Sigmoid colon (tissue), 7 donors: ENCODE data around the gene PWP1. TPM values are rescaled to one million over a fixed set of nuclear protein-coding genes. Genes with fewer than 3 reads are reported as not detected.

Experiments
- DNase-seq: peaks from one replicate; pipeline ENCODE4 v3.0.0-alpha.2; 2019
- H3K27ac ChIP-seq, 4 donors: fragments of 200-600 bp; sonication (generic); one replicate each; pipeline ENCODE4 v1.5.1; 2016 to 2019; ENCODE audit warnings: mild to moderate bottlenecking in 1 of 4
- H3K27me3 ChIP-seq, 3 donors: fragments of 200-600 bp; sonication (generic); one replicate each; pipeline ENCODE4 v1.5.1; 2019; ENCODE audit warnings: mild to moderate bottlenecking in 1 of 3
- H3K36me3 ChIP-seq, 4 donors: fragments of 200-600 bp; sonication (generic); one replicate each; pipeline ENCODE4 v1.5.1; 2016 to 2019
- H3K4me1 ChIP-seq, 4 donors: fragments of 200-600 bp; sonication (generic); one replicate each; pipeline ENCODE4 v1.5.1; 2017 to 2019
- H3K4me3 ChIP-seq, 4 donors: fragments of 200-600 bp; sonication (generic); one replicate each; pipeline ENCODE4 v1.5.1; 2017 to 2019; ENCODE audit warnings: mild to moderate bottlenecking in 2 of 4, moderate library complexity in 1 of 4
- H3K9me3 ChIP-seq, 4 donors: fragments of 200-600 bp in 3 of 4; sonication (generic) in 3 of 4; one replicate each; pipeline versions ENCODE4 v1.5.1 to v1.6.1; 2013 to 2019
- CTCF ChIP-seq, 4 experiments: fragments of 450-650 bp in 3 of 4; fragments of 200-600 bp in 1 of 4; IDR thresholded peaks; one replicate each; pipeline ENCODE4 v1.5.1; 2016 to 2019; ENCODE audit warnings: antibody characterized with exemption in 4 of 4, mild to moderate bottlenecking in 3 of 4, moderate library complexity in 2 of 4
- EP300 ChIP-seq, 4 donors: sonication (generic); formaldehyde crosslinking; IDR thresholded peaks; one replicate each; pipeline ENCODE4 v1.6.1; 2017; ENCODE audit warnings: antibody characterized with exemption in 4 of 4
- POLR2A ChIP-seq, 2 donors: fragments of 450-650 bp; IDR thresholded peaks; one replicate each; pipeline ENCODE4 v1.6.1; 2016; ENCODE audit warnings: antibody characterized with exemption in 2 of 2, mild to moderate bottlenecking in 2 of 2, moderate library complexity in 2 of 2
- POLR2AphosphoS5 ChIP-seq, 4 donors: sonication (generic); formaldehyde crosslinking; IDR thresholded peaks; one replicate each; pipeline ENCODE4 v1.6.1; 2017; ENCODE audit warnings: antibody characterized with exemption in 4 of 4
- WGBS, 2 donors: extraction: QIAGEN DNeasy Blood & Tissue Kit; methylation state at CpG; one replicate each; pipeline ENCODE4 v1.1.7; 2013; 5-methylcytosine and 5-hydroxymethylcytosine counted together
- intact Hi-C: fragments of 100-400 bp; cut with DNase I; formaldehyde crosslinking; loops from one replicate; pipeline ENCODE4 v1.15.1; 2023
- polyA plus RNA-seq, 3 donors: library from polyadenylated mRNA; stranded (reverse); fragments of 200-250 nt; gene quantifications; one replicate each; pipeline ENCODE4 v1.2.3, GENCODE V29; 2013
- total RNA-seq, 4 donors: library from RNA; depleted of rRNA; stranded (reverse); fragments of >200 nt; gene quantifications; one replicate each; pipeline ENCODE4 v1.1.0, GENCODE V29; 2016
- donor health status: healthy with polysubstance abuse.
- donor health status: Bipolar disorder and iron deficiency.
- donor health status: healthy.

PWP1 gene
- total and polyA plus RNA-seq, 7 donors: 15.3 to 98.3 (median 49.9) TPM

- H3K4me1 ChIP-seq: no peaks in the 10 kb centered on the region
- no peak for DNase-seq
- 81 to 82% methylated on average over 8 of the region's 8 CpGs for WGBS, 2 donors
- no peaks in the 10 kb centered on the region for H3K9me3 ChIP-seq
- intact Hi-C loops: no loop called here
- TF ChIP-seq EP300 (IDR thresholded peaks at IDR 0.05) (no peak), POLR2A (IDR thresholded peaks at IDR 0.05) (no peak), POLR2AphosphoS5 (IDR thresholded peaks at IDR 0.05) (no peak)
- no peaks in the 10 kb centered on the region for H3K36me3 ChIP-seq
- no peak overlapping the region for H3K27ac ChIP-seq
- no peaks in the 10 kb centered on the region for H3K27me3 ChIP-seq
- H3K4me3 ChIP-seq: no peak overlapping the region
These were observed 25.4 kb upstream of the PWP1 start for GRCh38 chr12:107660235-107660634.

- H3K4me1 ChIP-seq: no peaks in the 10 kb centered on the region
- H3K36me3 ChIP-seq: no peaks in the 10 kb centered on the region
- intact Hi-C loops: no loop called here
- H3K27me3 ChIP-seq: no peaks in the 10 kb centered on the region
- WGBS, 2 donors: 82 to 85% methylated on average over 12 of the region's 12 CpGs
- no peak overlapping the region for H3K4me3 ChIP-seq
- H3K9me3 ChIP-seq: no peaks in the 10 kb centered on the region
- H3K27ac ChIP-seq: no peak overlapping the region
- DNase-seq: no peak
- TF ChIP-seq CTCF (IDR thresholded peaks at IDR 0.05) (no peak), POLR2A (IDR thresholded peaks at IDR 0.05) (no peak), POLR2AphosphoS5 (IDR thresholded peaks at IDR 0.05) (no peak), EP300 (IDR thresholded peaks at IDR 0.05) (no peak)
These were observed 24.7 kb upstream of the PWP1 start for GRCh38 chr12:107660861-107661415.

GRCh38 chr12:107661830-107662229 lies 23.8 kb upstream of the PWP1 start:
- intact Hi-C loops: no loop called here
- Histone ChIP-seq H3K36me3 (no peaks in the 10 kb centered on the region), H3K4me3 (no peak overlapping the region), H3K27ac (no peak overlapping the region), H3K9me3 (no peaks in the 10 kb centered on the region), H3K4me1 (no peaks in the 10 kb centered on the region), H3K27me3 (no peaks in the 10 kb centered on the region)
- TF ChIP-seq CTCF (IDR thresholded peaks at IDR 0.05): no peak
- TF ChIP-seq POLR2AphosphoS5 (IDR thresholded peaks at IDR 0.05): no peak
- no peak for TF ChIP-seq POLR2A (IDR thresholded peaks at IDR 0.05)
- no peak for TF ChIP-seq EP300 (IDR thresholded peaks at IDR 0.05)
- no peak for DNase-seq
- WGBS, 2 donors: 72 to 74% methylated on average over 3 of the region's 3 CpGs

- H3K4me1 ChIP-seq: no peaks in the 10 kb centered on the region
- H3K27ac ChIP-seq: no peak overlapping the region
- no peaks in the 10 kb centered on the region for H3K27me3 ChIP-seq
- no peak overlapping the region for H3K4me3 ChIP-seq
- intact Hi-C loops: no loop called here
- H3K36me3 ChIP-seq: no peaks in the 10 kb centered on the region
- H3K9me3 ChIP-seq: no peaks in the 10 kb centered on the region
- TF ChIP-seq CTCF (IDR thresholded peaks at IDR 0.05): no peak
- no peak for TF ChIP-seq POLR2A (IDR thresholded peaks at IDR 0.05)
- no peak for TF ChIP-seq POLR2AphosphoS5 (IDR thresholded peaks at IDR 0.05)
- TF ChIP-seq EP300 (IDR thresholded peaks at IDR 0.05): no peak
- DNase-seq: no peak
- 50 to 73% methylated on average over 6 of the region's 6 CpGs for WGBS, 2 donors
These were observed 23.1 kb upstream of the PWP1 start for GRCh38 chr12:107662484-107662883.

- H3K36me3 ChIP-seq: no peaks in the 10 kb centered on the region
- DNase-seq: no peak
- intact Hi-C loops: no loop called here
- H3K27me3 ChIP-seq: peaks cover 0 to 2% (median 0%) of the 10 kb centered on the region in 3 donors
- H3K4me1 ChIP-seq: no peaks in the 10 kb centered on the region
- no peak for TF ChIP-seq CTCF (IDR thresholded peaks at IDR 0.05)
- no peak for TF ChIP-seq EP300 (IDR thresholded peaks at IDR 0.05)
- TF ChIP-seq POLR2AphosphoS5 (IDR thresholded peaks at IDR 0.05): no peak
- no peak for TF ChIP-seq POLR2A (IDR thresholded peaks at IDR 0.05)
- H3K9me3 ChIP-seq: no peaks in the 10 kb centered on the region
- no peak overlapping the region for H3K27ac ChIP-seq
- WGBS, 2 donors: 67 to 82% methylated on average over 6 of the region's 6 CpGs
- no peak overlapping the region for H3K4me3 ChIP-seq
These were observed 22.3 kb upstream of the PWP1 start for GRCh38 chr12:107663277-107663676.
